Endometrial microvascular endothelial cells (primary cell): ENCODE results near the gene GPR17. TPM values are rescaled to one million over a fixed set of nuclear protein-coding genes. Genes with fewer than 3 reads are reported as not detected.

Source experiments
- in situ Hi-C: cut with HindIII; loops from 2 replicates; pipeline ENCODE4 v1.10.0; 2017; ENCODE audit warnings: low sequenced_read_pairs, low pct_unique_long_range_greater_than_20kb; ENCODE audit errors: inconsistent ontology term
- total RNA-seq: library from RNA; depleted of rRNA; stranded (reverse); fragments of >200 nt; gene quantifications from one replicate; pipeline ENCODE4 v1.2.3, GENCODE V29; 2015; ENCODE audit errors: inconsistent ontology term

Gene GPR17
- total RNA-seq, 1 donor from 2014 or later: not detected

- in situ Hi-C loops: no loop called here
Observed at GRCh38 chr2:127661949-127662510, 16.1 kb downstream of the GPR17 start.

GRCh38 chr2:127662937-127663565 lies 17.1 kb downstream of the GPR17 start:
- in situ Hi-C loops: no loop called here

- in situ Hi-C loops: no loop called here
Observed at GRCh38 chr2:127663566-127664064, 17.7 kb downstream of the GPR17 start.

DNA sequence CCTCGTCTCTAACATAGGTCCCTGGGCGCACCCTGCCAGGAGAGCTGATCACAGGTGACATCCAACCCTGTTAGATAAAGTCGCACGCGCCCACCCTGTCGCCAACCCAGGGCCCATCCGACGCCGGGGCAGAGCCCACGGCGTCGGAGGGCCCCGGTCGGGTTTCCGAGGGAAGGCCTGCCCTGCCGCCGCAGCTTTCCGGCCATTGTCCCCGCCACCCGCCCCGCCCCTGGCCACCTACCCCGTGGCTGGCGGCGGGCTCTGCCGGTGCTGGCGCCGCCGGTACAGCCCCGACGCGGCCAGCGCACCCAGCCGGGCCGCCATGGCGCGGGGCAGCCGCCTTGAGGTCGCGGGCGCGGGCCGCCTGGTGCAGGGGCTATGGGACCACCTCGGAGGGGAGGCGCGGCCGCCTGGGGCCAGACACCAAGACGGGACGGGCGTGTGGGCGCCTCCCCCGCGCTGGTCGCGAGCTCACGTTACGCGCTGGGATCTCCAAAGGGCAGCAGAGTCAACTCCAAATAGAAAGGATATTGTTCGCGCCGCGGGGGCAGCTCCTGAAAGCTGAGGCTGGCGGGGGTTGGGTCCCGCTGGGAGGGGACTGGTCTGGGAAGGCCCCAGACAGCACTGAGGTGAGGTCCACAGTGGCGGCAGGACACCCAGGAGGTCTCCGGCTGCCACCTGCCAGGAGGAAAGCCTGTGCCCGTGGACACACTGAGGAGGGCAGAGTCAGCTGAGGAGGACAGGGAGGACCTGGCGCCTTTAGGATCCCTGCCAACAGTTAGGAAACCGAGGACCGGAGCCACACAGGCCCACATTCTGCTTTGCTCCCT lies 18.3 kb downstream of the GPR17 start:
- in situ Hi-C loops: no loop called here

DNA sequence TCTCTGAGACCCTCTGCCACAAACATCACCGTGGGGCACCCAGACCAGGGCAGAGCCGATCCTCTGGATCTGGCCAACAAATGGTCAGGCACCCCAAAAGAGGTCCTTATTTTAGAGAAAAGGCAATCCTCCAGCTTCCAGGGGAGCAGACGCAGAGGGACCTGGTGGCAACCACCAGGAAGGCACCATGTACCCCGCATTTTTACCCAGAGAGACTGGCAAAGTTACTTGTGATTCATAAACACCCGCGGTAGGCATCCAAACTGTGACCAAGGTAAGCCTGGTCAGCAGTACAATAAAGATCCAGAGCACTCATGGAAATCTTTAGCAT lies 18.9 kb downstream of the GPR17 start:
- in situ Hi-C loops: no loop called here

DNA sequence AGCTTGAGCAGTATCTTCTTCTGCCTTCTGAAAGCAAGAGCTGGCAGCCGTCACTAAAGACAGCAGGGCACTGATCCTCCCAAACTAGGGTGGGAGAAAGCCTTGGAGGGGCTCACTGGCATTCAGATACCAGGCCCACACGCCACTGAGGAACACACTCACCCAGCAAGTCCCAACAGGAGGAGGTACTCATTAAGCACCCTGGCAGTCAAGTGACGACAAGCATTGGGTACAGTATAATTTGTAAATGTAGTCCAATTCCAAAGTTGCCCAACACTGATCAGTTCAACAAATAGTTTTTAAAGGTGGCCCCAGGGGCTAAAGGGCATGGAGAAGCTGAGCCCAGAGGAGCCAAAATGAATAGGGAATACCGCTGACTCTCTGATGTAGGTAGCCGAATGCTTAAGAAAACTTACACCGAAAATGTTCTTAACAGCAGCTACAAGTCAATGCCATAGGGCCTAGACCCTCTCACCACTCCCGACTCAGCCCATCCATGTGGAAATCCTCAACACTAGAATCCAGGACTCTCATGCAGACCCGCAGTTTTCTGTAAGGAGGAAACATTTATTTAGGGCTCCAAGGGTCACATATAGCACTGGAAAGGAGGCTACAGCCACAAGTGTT lies 19.4 kb downstream of the GPR17 start:
- in situ Hi-C loops: no loop called here

DNA sequence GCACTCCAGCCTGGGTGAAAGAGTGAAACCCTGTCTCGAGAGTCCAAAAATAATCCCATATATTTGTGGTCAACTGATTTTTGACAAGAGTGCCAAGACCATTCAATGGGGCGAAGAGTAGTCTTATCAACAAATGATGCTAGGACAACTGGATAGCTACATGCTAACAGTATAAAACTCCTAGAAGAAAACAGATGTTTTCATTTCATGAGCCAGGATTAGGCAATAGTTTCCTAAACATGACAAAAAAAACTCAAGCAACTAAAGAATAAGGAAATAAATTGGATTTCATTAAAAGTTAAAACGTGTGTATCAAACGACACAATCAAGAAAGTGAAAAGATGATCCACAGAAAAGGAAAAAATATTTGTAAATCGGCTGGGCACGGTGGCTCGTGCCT lies 23.1 kb downstream of the GPR17 start:
- in situ Hi-C loops: no loop called here

DNA sequence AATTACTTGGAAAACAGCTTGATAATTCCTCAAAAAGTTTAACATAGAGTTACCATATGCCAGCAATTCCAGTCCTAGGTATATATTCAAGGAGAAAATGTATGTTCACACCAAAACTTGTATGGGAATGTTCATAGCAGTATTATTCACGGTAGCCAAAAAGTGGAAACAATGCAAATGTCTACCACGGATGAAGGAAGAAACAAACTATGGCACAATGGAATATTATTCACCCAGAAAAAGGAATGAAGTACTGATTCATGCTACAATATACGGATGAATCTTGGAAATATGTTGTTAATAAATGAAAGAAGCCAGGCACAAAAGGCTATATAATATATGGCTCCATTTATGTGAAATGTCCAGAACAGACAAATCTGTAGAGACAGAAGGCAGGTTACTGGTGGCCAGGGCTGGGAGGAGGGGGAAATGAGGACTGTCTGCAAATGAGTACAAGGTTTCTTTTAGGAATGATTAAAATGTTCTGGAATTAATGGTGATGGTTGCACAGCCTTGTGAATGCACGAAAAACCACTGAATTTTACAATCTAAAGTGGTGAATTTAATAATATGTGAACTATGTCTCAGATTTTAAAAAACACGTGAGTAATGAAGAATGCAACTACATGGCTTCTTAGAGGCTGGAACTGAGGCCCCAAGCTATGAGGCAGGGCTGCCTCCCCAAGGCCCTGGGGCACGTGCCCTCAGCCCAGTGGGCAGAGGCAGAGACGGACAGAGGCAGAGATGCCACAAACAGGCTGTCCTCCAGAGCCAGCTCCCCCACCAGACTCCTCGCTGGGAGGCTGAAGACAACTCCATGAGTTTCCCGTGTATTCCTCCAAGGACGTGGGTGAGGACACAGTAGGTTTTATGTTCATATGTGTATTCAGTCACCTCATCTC lies 24.4 kb downstream of the GPR17 start:
- in situ Hi-C loops: no loop called here

DNA sequence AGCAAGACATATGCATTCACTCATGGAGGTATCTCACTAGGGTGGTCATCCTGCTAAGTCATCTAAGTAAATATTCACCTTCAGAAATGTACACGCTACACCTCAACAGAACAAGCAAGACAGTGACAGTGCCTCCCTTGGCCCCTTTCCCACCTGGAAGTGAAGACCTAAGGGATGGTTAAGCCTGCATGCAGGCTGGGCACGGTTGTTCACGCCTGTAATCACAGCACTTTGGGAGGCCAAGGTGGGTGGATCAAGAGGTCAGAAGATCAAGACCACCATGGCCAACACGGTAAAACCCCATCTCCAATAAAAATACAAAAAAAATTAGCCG lies 25.0 kb downstream of the GPR17 start:
- in situ Hi-C loops: no loop called here

DNA sequence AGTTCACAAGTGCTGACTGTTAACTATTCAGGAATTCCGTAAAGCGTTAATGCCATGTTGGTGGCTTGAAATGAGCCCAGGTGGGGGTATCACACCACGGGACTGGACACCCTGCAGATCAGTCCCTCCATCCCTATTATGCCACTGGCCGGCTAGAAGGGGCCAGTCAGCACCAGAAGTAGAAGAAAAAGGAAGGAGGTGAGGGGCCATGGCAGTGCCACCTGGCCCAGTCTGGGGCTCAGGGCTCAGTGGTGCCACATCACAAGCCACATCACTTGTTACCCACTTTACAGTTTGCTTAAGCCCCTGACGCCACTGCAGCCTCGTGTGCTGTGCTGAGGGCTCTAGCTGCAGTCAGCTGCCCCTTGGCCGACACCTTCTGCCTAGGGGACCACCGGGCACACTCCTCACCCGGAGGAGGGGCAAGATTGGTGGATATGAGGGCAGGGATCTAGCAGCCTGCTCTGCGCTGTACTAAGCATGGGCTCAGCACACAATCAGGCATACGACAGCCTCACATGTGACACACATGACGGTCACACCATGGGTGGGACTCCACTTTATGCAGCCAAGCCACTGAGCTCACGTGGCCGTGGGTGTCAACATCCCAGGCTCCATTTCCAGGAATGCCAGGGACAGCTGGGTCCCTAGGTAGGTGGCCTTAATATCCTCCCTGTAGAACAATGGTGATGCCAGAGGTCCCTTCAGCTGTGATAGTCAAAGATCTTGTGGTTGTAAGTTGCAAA lies 25.8 kb downstream of the GPR17 start:
- in situ Hi-C loops: no loop called here

- in situ Hi-C loops: no loop called here
Observed at GRCh38 chr2:127672341-127673224, 26.6 kb downstream of the GPR17 start.

DNA sequence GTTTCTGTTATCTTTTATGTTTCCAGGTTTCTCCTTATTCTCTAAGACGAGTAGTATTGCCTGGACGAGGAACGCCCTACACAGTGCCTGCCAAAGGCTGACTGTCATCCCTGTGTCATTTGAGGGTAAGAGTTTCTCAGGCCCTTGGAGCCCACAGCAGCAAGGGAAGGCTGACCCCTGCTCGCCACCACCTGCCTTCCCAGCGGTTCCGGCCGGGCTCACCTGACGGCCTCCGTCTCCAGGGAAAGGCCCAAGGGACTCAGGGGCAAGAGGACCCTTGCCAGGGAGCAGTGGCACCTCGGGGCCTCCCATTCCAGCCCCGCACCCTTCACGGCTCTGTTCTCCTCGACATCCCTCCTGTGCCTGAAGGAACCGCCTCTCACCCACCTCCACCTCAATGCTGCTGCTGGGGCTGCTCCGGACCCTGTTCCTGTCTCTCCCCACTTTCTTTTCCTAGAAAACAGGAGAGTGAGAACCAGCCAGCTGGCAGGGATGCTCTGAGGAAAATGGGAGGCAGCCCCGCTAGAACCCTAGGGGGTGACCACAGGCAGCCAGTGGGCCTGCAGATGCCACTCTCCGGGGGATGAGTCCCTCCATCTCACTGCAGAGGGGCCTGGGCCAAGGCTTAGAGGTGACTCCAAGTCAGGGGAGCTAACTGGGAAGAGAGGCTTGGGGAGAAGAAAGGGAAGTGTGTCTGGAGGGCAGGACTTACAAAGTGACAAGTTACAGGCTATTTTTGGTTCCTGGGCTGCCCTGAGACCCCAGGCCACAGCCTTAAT lies 27.5 kb downstream of the GPR17 start:
- in situ Hi-C loops: no loop called here

DNA sequence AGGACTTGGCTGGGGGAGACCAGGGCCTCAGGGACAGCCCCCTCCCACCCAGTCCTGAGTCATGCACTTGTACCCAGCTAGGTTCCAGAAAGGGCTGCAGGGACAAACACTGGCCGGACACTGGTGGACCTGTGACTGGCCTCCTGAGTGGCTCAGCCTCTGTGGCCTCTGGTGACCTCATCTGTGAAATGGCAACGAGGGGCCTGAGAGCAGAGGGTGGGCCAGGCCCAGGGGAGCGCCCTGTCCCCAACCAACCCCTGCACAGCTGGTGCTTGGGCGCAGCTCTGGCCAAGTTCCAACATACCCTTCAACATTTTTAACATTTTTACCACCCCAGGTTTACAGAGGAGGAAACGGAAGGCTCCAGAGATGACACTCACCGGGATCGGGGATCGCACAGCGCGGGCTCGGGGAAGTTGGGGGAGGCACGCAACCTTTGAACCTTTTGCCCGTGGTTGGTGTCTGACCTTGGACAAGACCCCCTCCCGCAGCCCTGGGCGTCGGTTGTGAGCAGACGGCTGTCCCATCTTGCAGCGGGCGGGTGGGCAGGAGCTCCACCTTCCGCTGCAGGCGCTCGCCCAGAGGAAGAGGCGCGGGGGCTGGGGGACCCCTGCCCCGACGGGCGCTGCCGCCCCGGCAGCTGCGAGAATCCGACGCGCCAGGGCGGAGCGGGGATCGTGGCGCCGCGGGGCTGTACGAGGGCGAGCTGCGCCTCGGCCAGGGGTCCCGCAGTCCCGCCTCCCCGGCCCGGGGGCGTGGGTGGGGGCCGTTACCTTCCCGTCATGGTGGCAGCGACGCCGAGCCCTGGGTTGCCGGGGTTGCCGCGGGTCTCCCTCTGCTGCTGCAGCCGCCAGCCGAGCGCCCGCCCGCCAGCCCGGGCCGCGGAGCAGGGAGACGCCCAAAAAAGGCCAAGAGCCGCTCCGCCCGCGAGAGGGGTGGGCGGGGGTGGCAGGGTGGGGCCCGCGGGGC lies 28.6 kb downstream of the GPR17 start:
- in situ Hi-C loops: no loop called here

GRCh38 chr2:127675331-127676261 lies 29.6 kb downstream of the GPR17 start, which contains the start of gene LIMS2:
LIMS2 (minus strand) TSS chr2:127675530; CDS start chr2:127675024, 506 bp downstream.
- in situ Hi-C loops: no loop called here
